Astrocyte (in vitro differentiated cells and primary cell): ENCODE data around the gene ARF5. TPM values are rescaled to one million over a fixed set of nuclear protein-coding genes. Genes with fewer than 3 reads are reported as not detected.

Source experiments
- DNase-seq: peaks from one replicate; pipeline ENCODE4 v3.0.0-alpha.2; 2010; ENCODE audit warnings: low read depth
- FAIRE-seq: peaks from 2 replicates; lab custom pipeline; 2011; peaks lifted over from hg19 to GRCh38; lab: Jason Lieb, UNC
- H2AFZ ChIP-seq: 2 replicates; pipeline ENCODE4 v1.6.0; 2012; ENCODE audit warnings: low read depth, low read length, inconsistent platforms
- H3K27ac ChIP-seq: 2 replicates; pipeline ENCODE4 v1.5.1; 2011; ENCODE audit warnings: low read depth, low read length, inconsistent platforms
- H3K27me3 ChIP-seq: 2 replicates; pipeline ENCODE4 v1.6.0; 2011; ENCODE audit warnings: low read length, inconsistent platforms; ENCODE audit not compliant: insufficient read depth
- H3K36me3 ChIP-seq: 2 replicates; pipeline ENCODE4 v1.5.1; 2011; ENCODE audit warnings: low read length, inconsistent platforms; ENCODE audit not compliant: insufficient read depth
- H3K4me1 ChIP-seq: 2 replicates; pipeline ENCODE4 v1.5.1; 2011; ENCODE audit warnings: low read length, inconsistent platforms; ENCODE audit not compliant: insufficient read depth
- H3K4me2 ChIP-seq: 2 replicates; pipeline ENCODE4 v1.6.0; 2012; ENCODE audit warnings: low read length, inconsistent platforms
- H3K4me3 ChIP-seq: 2 replicates; pipeline ENCODE4 v1.5.1; 2011; ENCODE audit warnings: low read depth, mild to moderate bottlenecking, low read length, inconsistent platforms; ENCODE audit not compliant: insufficient read depth
- H3K79me2 ChIP-seq: 2 replicates; pipeline ENCODE4 v1.6.0; 2012; ENCODE audit warnings: mild to moderate bottlenecking, low read length, inconsistent platforms; ENCODE audit not compliant: insufficient read depth
- H3K9ac ChIP-seq: 2 replicates; pipeline ENCODE4 v1.6.0; 2012; ENCODE audit warnings: mild to moderate bottlenecking, low read length, inconsistent platforms
- H3K9me3 ChIP-seq: 2 replicates; pipeline ENCODE4 v1.5.1; 2012; ENCODE audit warnings: low read depth, mild to moderate bottlenecking, low read length, inconsistent platforms; ENCODE audit not compliant: insufficient read depth
- H4K20me1 ChIP-seq: 2 replicates; pipeline ENCODE4 v1.6.0; 2012; ENCODE audit warnings: low read length, inconsistent platforms; ENCODE audit not compliant: insufficient read depth
- H3K27ac Mint-ChIP-seq: one replicate; pipeline ENCODE4 v1.8.0; 2021; ENCODE audit warnings: mild to moderate bottlenecking, mixed read lengths; ENCODE audit not compliant: unreplicated experiment
- H3K27me3 Mint-ChIP-seq: one replicate; pipeline ENCODE4 v1.8.0; 2021; ENCODE audit warnings: low read depth, mixed read lengths; ENCODE audit not compliant: unreplicated experiment
- H3K36me3 Mint-ChIP-seq: one replicate; pipeline ENCODE4 v1.8.0; 2021; ENCODE audit warnings: low read depth, mixed read lengths; ENCODE audit not compliant: unreplicated experiment
- H3K4me1 Mint-ChIP-seq: one replicate; pipeline ENCODE4 v1.8.0; 2021; ENCODE audit warnings: low read depth, mixed read lengths; ENCODE audit not compliant: unreplicated experiment
- H3K4me3 Mint-ChIP-seq: one replicate; pipeline ENCODE4 v1.8.0; 2021; ENCODE audit warnings: mild to moderate bottlenecking, moderate library complexity, mixed read lengths; ENCODE audit not compliant: unreplicated experiment
- H3K9me3 Mint-ChIP-seq: one replicate; pipeline ENCODE4 v1.8.0; 2021; ENCODE audit warnings: mild to moderate bottlenecking, mixed read lengths; ENCODE audit not compliant: unreplicated experiment
- EZH2 ChIP-seq: IDR thresholded peaks from 2 replicates; pipeline ENCODE4 v1.6.1; 2012; ENCODE audit warnings: mild to moderate bottlenecking, low read length, inconsistent platforms; ENCODE audit not compliant: insufficient read depth
- total RNA-seq: library from RNA; stranded (reverse); gene quantifications from 2 replicates; pipeline ENCODE4 v1.2.1, GENCODE V29; 2021
- TF ChIP-seq, protein P1 (sequence below): IDR thresholded peaks from 2 replicates; pipeline ENCODE4 v1.5.1; 2011; ENCODE audit warnings: low read depth, mild to moderate bottlenecking, inconsistent platforms, low read length, moderate library complexity; ENCODE audit not compliant: insufficient read depth

ARF5 gene
- total RNA-seq, 1 donor from 2014 or later: 111 TPM

DNA sequence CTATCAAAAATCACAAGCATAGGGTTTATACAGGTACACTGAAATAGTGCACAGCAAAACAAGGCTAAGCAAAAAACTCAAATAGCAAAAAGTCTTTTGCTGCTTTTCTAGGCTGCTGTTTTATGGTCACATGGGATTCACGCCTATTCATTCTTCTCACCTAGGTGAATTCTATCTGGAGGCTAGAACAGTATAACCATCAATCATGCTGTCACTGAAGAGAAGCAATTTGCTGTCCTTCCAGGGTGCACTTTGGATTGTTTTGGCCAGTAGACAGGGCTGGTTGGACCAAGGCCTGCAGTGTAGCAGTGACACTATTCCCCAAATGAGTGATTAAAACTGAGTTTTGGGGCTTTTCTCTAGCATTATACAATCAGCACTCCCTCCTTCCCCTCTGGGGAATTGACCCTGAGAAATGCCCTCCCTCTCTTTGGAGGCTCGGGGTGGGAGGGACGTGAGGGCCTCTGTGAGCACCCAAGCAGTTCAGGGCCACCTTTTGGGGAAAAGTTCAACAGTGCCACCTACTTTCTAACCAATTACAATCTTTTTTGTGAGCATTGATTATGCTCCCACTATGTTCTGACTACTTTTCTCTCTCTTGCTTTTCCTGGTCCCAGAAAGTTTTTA lies 47.6 kb downstream of the ARF5 start:
- H3K4me3 Mint-ChIP-seq: no peak overlapping the region
- no peaks in the 10 kb centered on the region for H3K27me3 Mint-ChIP-seq
- Histone ChIP-seq H2AFZ (no peak overlapping the region), H3K27ac (no peak overlapping the region), H3K4me3 (no peak overlapping the region), H3K27me3 (peaks cover 4% of the 10 kb centered on the region), H3K36me3 (no peaks in the 10 kb centered on the region), H3K79me2 (no peaks in the 10 kb centered on the region), H3K9me3 (no peaks in the 10 kb centered on the region), H3K9ac (no peak overlapping the region), H3K4me2 (no peak overlapping the region), H4K20me1 (no peaks in the 10 kb centered on the region), H3K4me1 (peaks cover 8% of the 10 kb centered on the region)
- no peaks in the 10 kb centered on the region for H3K36me3 Mint-ChIP-seq
- H3K4me1 Mint-ChIP-seq: peaks cover 9% of the 10 kb centered on the region
- FAIRE-seq (no peak), DNase-seq (no peak)
- H3K27ac Mint-ChIP-seq: no peak overlapping the region
- peaks cover 5% of the 10 kb centered on the region for H3K9me3 Mint-ChIP-seq
- TF ChIP-seq, protein P1, sequence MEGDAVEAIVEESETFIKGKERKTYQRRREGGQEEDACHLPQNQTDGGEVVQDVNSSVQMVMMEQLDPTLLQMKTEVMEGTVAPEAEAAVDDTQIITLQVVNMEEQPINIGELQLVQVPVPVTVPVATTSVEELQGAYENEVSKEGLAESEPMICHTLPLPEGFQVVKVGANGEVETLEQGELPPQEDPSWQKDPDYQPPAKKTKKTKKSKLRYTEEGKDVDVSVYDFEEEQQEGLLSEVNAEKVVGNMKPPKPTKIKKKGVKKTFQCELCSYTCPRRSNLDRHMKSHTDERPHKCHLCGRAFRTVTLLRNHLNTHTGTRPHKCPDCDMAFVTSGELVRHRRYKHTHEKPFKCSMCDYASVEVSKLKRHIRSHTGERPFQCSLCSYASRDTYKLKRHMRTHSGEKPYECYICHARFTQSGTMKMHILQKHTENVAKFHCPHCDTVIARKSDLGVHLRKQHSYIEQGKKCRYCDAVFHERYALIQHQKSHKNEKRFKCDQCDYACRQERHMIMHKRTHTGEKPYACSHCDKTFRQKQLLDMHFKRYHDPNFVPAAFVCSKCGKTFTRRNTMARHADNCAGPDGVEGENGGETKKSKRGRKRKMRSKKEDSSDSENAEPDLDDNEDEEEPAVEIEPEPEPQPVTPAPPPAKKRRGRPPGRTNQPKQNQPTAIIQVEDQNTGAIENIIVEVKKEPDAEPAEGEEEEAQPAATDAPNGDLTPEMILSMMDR: no peak
- no peak for TF ChIP-seq EZH2

DNA sequence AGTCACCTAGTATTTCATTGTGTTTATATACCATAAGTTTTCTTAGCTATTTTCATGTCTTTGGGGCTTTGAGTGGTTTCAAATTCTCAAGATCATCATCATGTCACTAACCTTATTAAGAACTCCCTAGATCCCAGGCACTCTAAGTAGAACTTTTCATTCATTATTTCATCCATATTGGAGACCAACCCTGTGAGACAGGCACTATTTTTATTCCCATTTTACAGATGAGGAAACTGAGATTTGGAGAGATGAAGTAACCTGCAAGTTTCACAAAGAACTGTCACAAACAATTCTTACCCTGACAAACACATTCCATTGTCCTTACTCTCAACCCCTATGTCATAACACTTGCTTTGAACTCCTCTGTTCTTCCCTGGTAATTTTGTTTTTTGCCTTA lies 50.0 kb downstream of the ARF5 start:
- Mint-ChIP-seq H3K27ac (no peak overlapping the region), H3K27me3 (no peaks in the 10 kb centered on the region), H3K9me3 (peaks cover 5% of the 10 kb centered on the region), H3K4me3 (no peak overlapping the region), H3K4me1 (peaks cover 10% of the 10 kb centered on the region), H3K36me3 (no peaks in the 10 kb centered on the region)
- DNase-seq: no peak
- Histone ChIP-seq H3K79me2 (no peaks in the 10 kb centered on the region), H3K4me1 (peaks cover 8% of the 10 kb centered on the region), H3K27me3 (peaks cover 4% of the 10 kb centered on the region), H3K4me2 (no peak overlapping the region), H3K9me3 (no peaks in the 10 kb centered on the region), H3K4me3 (no peak overlapping the region), H3K9ac (no peak overlapping the region), H4K20me1 (no peaks in the 10 kb centered on the region), H3K36me3 (no peaks in the 10 kb centered on the region), H2AFZ (no peak overlapping the region), H3K27ac (no peak overlapping the region)
- TF ChIP-seq, protein P1: no peak
- FAIRE-seq: no peak

Other genes starting within 250 kb of the ARF5 start
- 27.9 and 29.4 TPM in 2 replicates for gene ZNF800, start 195.7 kb upstream of the ARF5 start, total RNA-seq
- 28.8 and 32.0 TPM in 2 replicates for gene GCC1, start 2.8 kb upstream of the ARF5 start, total RNA-seq
- 1.0 TPM in 1 of 2 replicates, not detected in the other for gene FSCN3, start 5.3 kb downstream of the ARF5 start, total RNA-seq
- not detected in 2 replicates for gene PAX4, start 29.7 kb downstream of the ARF5 start, total RNA-seq
- gene SND1, start 63.8 kb downstream of the ARF5 start, total RNA-seq: 267 and 278 TPM in 2 replicates